Common myeloid progenitor, CD34-positive (primary cell): Measurements from ENCODE around the gene NKX2-1. TPM values are rescaled to one million over a fixed set of nuclear protein-coding genes. Genes with fewer than 3 reads are reported as not detected.
A peak's percentile ranks its signal among the peaks of the same experiment; 100 is the strongest.
"Not testable (repeated sequence)": the region's sequence is repeated elsewhere in the genome, so short reads cannot be mapped to it uniquely, and the experiment has no call there.

Experiments
- CTCF ChIA-PET: fragments of 350-600 bp; sonication (Branson Sonifier 250); formaldehyde crosslinking; loops from one replicate; lab custom pipeline; 2021; ENCODE audit warnings: antibody characterized with exemption; lab: Charles Lee
- POLR2A ChIA-PET: fragments of 350-600 bp; sonication (Branson Sonifier 250); formaldehyde crosslinking; loops from one replicate; lab custom pipeline; 2021; ENCODE audit warnings: antibody characterized with exemption; lab: Charles Lee
- DNase-seq, 3 donors: peaks; one replicate each; pipeline versions ENCODE4 v3.0.0 to v3.0.0-alpha.2; 2013
- H3K27ac ChIP-seq, 2 experiments: 1 replicate in 1 of 2; 2 replicates in 1 of 2; pipeline ENCODE4 v1.7.0; 2013; ENCODE audit warnings: inconsistent platforms in 2 of 2, low read length in 2 of 2, mild to moderate bottlenecking in 2 of 2, low read depth in 1 of 2, moderate library complexity in 1 of 2; ENCODE audit not compliant: severe bottlenecking in 2 of 2, insufficient read depth in 1 of 2, poor library complexity in 1 of 2
- H3K27me3 ChIP-seq, 5 experiments: replicated peaks in 2 of 5; 1 replicate in 3 of 5; 2 replicates in 2 of 5; pipeline versions ENCODE4 v1.6.1 to v1.7.0; 2013; ENCODE audit warnings: low read length in 4 of 5, mild to moderate bottlenecking in 2 of 5, moderate library complexity in 2 of 5, inconsistent platforms in 1 of 5; ENCODE audit not compliant: insufficient read depth in 5 of 5, control insufficient read depth in 4 of 5
- H3K36me3 ChIP-seq, 4 experiments: 1 replicate in 2 of 4; 2 replicates in 2 of 4; pipeline versions ENCODE4 v1.6.1 to v1.7.0; 2013; ENCODE audit warnings: low read length in 3 of 4, control low read depth in 1 of 4, mild to moderate bottlenecking in 1 of 4; ENCODE audit not compliant: control insufficient read depth in 4 of 4, insufficient read depth in 4 of 4
- H3K4me1 ChIP-seq, 4 experiments: 1 replicate in 3 of 4; 2 replicates in 1 of 4; pipeline versions ENCODE4 v1.6.1 to v1.7.1; 2013; ENCODE audit warnings: low read length in 3 of 4, mild to moderate bottlenecking in 3 of 4, control low read depth in 1 of 4, inconsistent platforms in 1 of 4, moderate library complexity in 1 of 4; ENCODE audit not compliant: control insufficient read depth in 4 of 4, insufficient read depth in 4 of 4; ENCODE audit errors: control extremely low read depth in 1 of 4
- H3K4me3 ChIP-seq, 7 experiments: 1 replicate in 4 of 7; 2 replicates in 3 of 7; pipeline versions ENCODE4 v1.5.1 to v1.7.0; 2013; ENCODE audit warnings: mild to moderate bottlenecking in 7 of 7, low read length in 6 of 7, moderate library complexity in 6 of 7, inconsistent platforms in 2 of 7, low read depth in 2 of 7, control low read depth in 1 of 7; ENCODE audit not compliant: insufficient read depth in 4 of 7, control insufficient read depth in 1 of 7; ENCODE audit errors: extremely low read depth in 1 of 7
- H3K9me3 ChIP-seq, 5 experiments: 1 replicate in 4 of 5; 2 replicates in 1 of 5; pipeline versions ENCODE4 v1.6.1 to v1.7.1; 2013; ENCODE audit warnings: low read length in 4 of 5, mild to moderate bottlenecking in 2 of 5, inconsistent platforms in 1 of 5, low read depth in 1 of 5, moderate library complexity in 1 of 5; ENCODE audit not compliant: control insufficient read depth in 4 of 5, insufficient read depth in 2 of 5; ENCODE audit errors: control extremely low read depth in 1 of 5
- WGBS: methylation state at CpG from one replicate; pipeline ENCODE4 v1.1.5; 2013; ENCODE audit not compliant: insufficient coverage; 5-methylcytosine and 5-hydroxymethylcytosine counted together
- polyA plus RNA-seq: library from polyadenylated mRNA; unstranded; fragments of 120-200 nt; gene quantifications from one replicate; pipeline ENCODE4 v1.2.1, GENCODE V29; 2013

Gene NKX2-1
- polyA plus RNA-seq, result not detected

DNA sequence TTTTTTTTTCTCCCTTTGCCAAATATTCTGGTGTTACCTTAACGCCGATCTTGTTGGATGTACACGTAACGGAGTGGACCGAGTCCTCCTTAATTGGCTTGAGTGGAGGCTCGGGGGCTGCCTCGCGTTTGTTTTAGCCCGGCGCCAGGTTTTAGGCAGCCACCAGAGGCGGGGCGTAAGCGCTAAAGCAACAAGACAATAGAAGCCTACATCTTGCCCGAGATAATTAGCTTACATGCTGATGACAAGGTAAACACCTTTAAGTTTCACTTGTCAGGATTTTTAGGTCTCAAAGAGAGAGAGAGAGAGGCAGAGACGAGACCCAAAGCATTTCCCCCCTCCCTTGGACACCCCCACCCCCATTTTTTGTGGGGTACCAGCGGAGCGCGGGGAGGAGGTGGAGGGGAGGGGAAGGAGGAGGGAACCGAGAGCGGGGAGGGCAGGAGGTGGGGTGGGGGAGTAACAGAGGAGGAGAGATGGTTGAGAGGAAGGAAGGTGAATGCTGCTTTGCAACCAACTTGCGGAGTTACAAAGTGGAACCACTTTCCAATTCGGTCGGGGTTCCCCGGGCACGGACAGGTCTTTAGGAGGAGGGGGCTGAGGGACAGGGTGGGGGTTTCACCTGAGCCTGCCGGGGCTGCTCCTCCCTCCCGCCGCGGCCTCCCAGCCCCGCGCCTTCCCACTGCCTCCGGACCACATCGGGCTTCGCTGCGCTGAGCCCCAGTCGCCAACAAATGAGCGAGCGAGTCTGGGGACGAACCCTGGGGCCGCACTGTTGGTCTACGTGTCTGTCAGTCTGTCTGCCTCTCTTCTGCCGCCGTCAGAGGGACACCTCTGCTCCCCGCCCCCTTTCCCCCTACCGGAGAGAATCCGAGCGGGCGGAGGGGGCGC is at the start of gene NKX2-1:
Gene NKX2-1 (minus strand): TSS at position 802 of the 891 bp plus-strand sequence. CDS start 103 bp downstream, at position 699.
- Histone ChIP-seq H3K4me3 (peak within 1 kb of the TSS in 5 of 7 experiments; percentile 23 to 58 (median 53)), H3K9me3 (peaks cover 0 to 9% (median 0%) of the 10 kb centered on the region in 5 experiments), H3K27ac (no peak within 1 kb of the TSS), H3K27me3 (peaks cover 7 to 99% (median 59%) of the 10 kb centered on the region in 5 experiments), H3K36me3 (no peaks in the 10 kb centered on the region), H3K4me1 (peaks cover 0 to 38% (median 15%) of the 10 kb centered on the region in 4 experiments)
- WGBS, result under 1% methylated on average over 37 of the region's 49 CpGs
- CTCF ChIA-PET, result interaction anchor here (0.7 to 1.5 kb wide), 4 partner anchors 7 to 31 kb away, joined by 3 to 4 read pairs (median 3); no protein-coding TSS in a partner anchor
- peak in 1 of 3 donors; percentile 26 for DNase-seq
- POLR2A ChIA-PET, result no interaction called here

DNA sequence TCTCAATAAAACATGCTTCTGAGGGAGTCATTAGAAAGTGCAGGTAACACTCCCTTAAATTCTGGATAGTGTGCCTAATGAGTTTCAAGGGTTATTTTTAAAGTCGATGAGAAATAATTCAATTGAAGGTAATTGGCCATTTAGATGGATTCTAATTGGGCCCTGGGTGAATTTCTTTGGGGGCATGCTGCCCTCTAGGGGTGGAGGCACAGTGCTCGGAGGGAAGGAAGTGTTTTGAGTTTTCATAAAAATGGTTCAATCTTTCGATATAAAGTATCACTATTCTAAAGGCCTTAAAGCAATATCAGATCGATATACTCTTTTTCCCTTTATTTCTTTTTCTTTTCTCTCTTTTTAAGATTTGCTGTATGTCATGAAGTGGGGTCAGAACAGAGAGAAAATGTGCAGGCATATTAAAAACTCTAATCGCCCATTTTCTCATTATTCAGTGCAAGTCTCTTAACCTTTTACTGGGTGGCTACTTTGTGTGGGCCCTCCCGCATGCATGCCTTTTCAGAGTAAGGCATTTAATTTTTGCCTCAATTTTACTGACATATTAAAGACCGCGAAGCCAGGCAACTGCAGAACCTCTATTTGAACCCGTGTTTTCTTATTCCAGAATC is 36.9 kb upstream of the NKX2-1 start:
- ChIA-PET CTCF (interaction anchor here (0.8 to 2.5 kb wide), 8 partner anchors 11 to 98 kb away, joined by 3 to 11 read pairs (median 6); no protein-coding TSS in a partner anchor), POLR2A (no interaction called here)
- no peaks in the 10 kb centered on the region for H3K36me3 ChIP-seq
- peak; percentile 12 to 43 (median 36) for DNase-seq
- H3K4me1 ChIP-seq, result no peaks in the 10 kb centered on the region
- H3K27me3 ChIP-seq, result peaks cover 3 to 43% (median 14%) of the 10 kb centered on the region in 5 experiments
- H3K4me3 ChIP-seq, result no peak overlapping the region
- H3K9me3 ChIP-seq, result no peaks in the 10 kb centered on the region
- WGBS, result 74% methylated on average over 4 of the region's 9 CpGs
- H3K27ac ChIP-seq, result no peak overlapping the region

DNA sequence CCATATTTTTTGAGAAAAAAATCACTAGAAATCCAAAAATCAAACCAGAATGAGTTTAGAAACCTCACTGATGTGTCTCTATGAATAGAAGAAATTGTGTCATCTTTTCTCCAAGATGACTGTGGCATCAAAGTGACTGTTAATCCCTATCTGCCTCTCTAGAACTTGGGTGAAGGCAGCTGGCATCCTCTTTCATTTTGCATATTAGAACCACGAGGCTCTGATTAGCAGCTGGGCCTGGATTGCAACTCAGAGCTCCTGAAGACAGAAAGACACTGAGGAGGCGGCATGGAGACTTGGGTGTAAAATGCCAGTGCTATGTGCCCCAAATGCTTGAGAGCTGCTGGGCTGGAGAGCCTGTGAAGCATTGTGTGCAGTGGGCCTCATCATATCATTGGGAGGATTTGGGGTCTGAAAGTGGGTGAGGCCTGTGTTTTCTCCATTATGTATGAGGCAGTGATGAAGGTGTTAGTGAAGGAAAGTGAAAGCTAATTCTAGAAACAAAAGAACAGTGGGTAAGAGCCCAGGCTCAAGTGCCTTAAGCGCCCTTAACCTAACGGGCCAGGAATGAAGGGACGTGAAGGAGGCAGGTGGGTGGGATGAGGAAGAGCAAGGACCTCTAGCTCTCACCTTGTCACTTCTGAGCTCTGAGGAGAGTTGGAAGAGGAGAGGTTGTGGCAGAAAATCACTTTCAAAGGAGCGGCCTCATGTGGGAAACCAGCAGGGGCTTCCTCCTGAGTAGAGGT is 36.1 kb upstream of the NKX2-1 start:
- no peak for DNase-seq
- ChIA-PET CTCF (interaction anchor here (0.8 to 2.4 kb wide), 11 partner anchors 11 to 594 kb away, joined by 3 to 11 read pairs (median 5); no protein-coding TSS in a partner anchor), POLR2A (no interaction called here)
- Histone ChIP-seq H3K27me3 (peaks cover 4 to 38% (median 8%) of the 10 kb centered on the region in 5 experiments), H3K9me3 (no peaks in the 10 kb centered on the region), H3K4me3 (no peak overlapping the region), H3K27ac (no peak overlapping the region), H3K4me1 (no peaks in the 10 kb centered on the region), H3K36me3 (no peaks in the 10 kb centered on the region)
- 89% methylated on average over 6 of the region's 6 CpGs for WGBS

DNA sequence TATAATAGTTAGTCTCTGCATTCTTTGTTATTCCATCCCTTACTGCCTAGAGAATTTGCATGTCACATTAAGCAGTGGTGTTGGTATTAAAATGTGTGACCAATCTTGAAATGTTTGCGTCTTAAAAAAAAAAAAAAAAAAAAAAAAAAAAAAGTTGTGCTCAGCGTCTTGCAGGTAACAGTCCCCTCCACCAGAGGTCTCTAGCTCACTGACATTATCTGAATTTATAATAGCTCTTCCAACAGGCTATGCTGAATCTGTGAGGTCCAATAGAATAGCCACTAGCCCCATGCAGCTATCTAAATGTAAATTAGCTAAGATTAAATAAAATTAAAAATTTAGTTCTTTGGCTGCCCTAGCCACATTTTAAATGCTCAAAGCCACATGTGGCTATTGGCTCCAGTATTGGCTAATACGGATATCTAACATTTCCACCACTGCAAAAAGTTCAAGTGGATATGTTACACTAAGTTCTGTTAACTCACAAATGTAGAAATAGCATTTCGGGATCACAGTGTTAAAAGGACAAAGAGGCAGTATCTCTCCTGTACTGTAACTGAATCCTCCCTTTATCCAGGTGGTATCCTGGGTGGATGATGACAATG is 33.7 kb upstream of the NKX2-1 start:
- Histone ChIP-seq H3K4me1 (no peaks in the 10 kb centered on the region), H3K9me3 (no peaks in the 10 kb centered on the region), H3K4me3 (no peak overlapping the region), H3K27me3 (peaks cover 2 to 36% (median 5%) of the 10 kb centered on the region in 5 experiments), H3K36me3 (no peaks in the 10 kb centered on the region), H3K27ac (no peak overlapping the region)
- DNase-seq, result peak; percentile 50 to 67 (median 57)
- POLR2A ChIA-PET, result interaction anchor here (0.6 kb wide), 1 partner anchor 26 kb away, joined by 3 read pairs; no protein-coding TSS in a partner anchor
- WGBS, result 60% methylated on average over 2 of the region's 4 CpGs
- CTCF ChIA-PET, result interaction anchor here (0.7 to 2.7 kb wide), 12 partner anchors 8 to 86 kb away, joined by 3 to 11 read pairs (median 4); no protein-coding TSS in a partner anchor

DNA sequence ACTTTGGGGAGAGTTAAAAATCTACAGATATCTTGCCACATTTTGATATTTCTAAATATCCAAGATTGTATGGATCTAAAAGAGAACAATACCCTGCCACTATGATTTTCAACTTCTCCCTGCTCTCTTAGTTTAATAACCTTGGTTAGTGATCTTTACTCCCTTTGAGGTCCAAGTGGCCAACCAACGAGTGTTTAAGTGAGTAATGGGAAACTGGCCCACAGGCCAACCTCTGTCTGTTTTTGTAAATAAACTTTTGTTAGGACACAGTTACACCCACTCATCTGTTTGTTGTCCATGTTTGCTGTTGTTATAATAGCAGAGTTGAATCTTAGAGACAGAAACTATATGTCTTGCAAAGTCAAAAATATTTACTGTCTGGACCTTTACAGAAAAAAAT is 30.9 kb upstream of the NKX2-1 start:
- ChIA-PET POLR2A (no interaction called here), CTCF (no interaction called here)
- DNase-seq, result no peak
- H3K27me3 ChIP-seq, result peaks cover 4 to 52% (median 7%) of the 10 kb centered on the region in 5 experiments
- no CpG with 5 or more reads among the region's 1 CpG for WGBS
- no peaks in the 10 kb centered on the region for H3K4me1 ChIP-seq
- H3K27ac ChIP-seq, result no peak overlapping the region
- no peaks in the 10 kb centered on the region for H3K36me3 ChIP-seq
- H3K4me3 ChIP-seq, result no peak overlapping the region
- no peaks in the 10 kb centered on the region for H3K9me3 ChIP-seq

DNA sequence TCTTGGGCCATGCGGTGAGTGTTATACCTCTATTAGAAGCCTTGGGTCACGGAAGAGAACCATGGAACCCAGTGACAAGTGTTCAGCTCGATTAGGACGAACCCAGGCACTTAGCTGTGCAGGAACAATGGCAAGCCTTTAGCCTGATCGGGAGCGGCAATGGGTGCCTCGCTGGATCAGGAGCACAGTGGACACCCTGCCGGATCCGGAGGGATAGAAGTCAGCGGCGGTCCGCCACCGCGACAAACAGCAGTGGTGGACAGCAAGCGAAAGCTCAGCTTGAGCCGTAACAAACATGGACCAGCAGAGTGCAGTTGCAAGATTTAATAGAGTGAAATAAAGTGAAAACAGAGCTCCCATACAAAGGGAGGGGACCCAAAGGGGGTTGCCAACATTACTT is 24.2 kb upstream of the NKX2-1 start:
- H3K4me3 ChIP-seq, H3K4me1 ChIP-seq, CTCF ChIA-PET, POLR2A ChIA-PET, H3K9me3 ChIP-seq, H3K27ac ChIP-seq, H3K36me3 ChIP-seq, DNase-seq: not testable (repeated sequence)
- H3K27me3 ChIP-seq, result peaks cover 3 to 51% (median 5%) of the 10 kb centered on the region in 5 experiments
- WGBS, result 95% methylated on average over 13 of the region's 16 CpGs
